Transverse colon (tissue), 4 donors: ENCODE results near the gene CBX6. TPM values are rescaled to one million over a fixed set of nuclear protein-coding genes. Genes with fewer than 3 reads are reported as not detected.

Experiments
- DNase-seq: peaks from one replicate; pipeline ENCODE4 v3.0.0-alpha.2; 2019
- H3K27ac ChIP-seq, 4 donors: fragments of 200-600 bp; sonication (generic); 2 replicates each; pipeline ENCODE4 v1.5.1; 2016 to 2018; ENCODE audit warnings: inconsistent platforms in 4 of 4
- H3K27me3 ChIP-seq: fragments of 200-600 bp; sonication (generic); 2 replicates; pipeline ENCODE4 v1.5.1; 2017; ENCODE audit warnings: inconsistent platforms
- H3K36me3 ChIP-seq, 4 donors: fragments of 200-600 bp; sonication (generic); 2 replicates each; pipeline ENCODE4 v1.5.1; 2017 to 2019; ENCODE audit warnings: inconsistent platforms in 4 of 4
- H3K4me1 ChIP-seq, 4 donors: fragments of 200-600 bp; sonication (generic); 2 replicates each; pipeline ENCODE4 v1.5.1; 2017 to 2020; ENCODE audit warnings: inconsistent platforms in 4 of 4
- H3K4me3 ChIP-seq, 4 donors: fragments of 200-600 bp; sonication (generic); 1 replicate in 1 of 4; 2 replicates in 3 of 4; pipeline versions ENCODE4 v1.5.1 to v1.6.1; 2017 to 2019; ENCODE audit warnings: inconsistent platforms in 4 of 4
- H3K9me3 ChIP-seq, 2 donors: fragments of 200-600 bp; sonication (generic); 2 replicates each; pipeline ENCODE4 v1.5.1; 2017 to 2019; ENCODE audit warnings: inconsistent platforms in 2 of 2
- EP300 ChIP-seq: sonication (generic); formaldehyde crosslinking; IDR thresholded peaks from one replicate; pipeline ENCODE4 v1.6.1; 2017; ENCODE audit warnings: antibody characterized with exemption, low read depth
- POLR2A ChIP-seq: fragments of 450-650 bp; IDR thresholded peaks from one replicate; pipeline ENCODE4 v1.6.1; 2016; ENCODE audit warnings: antibody characterized with exemption, mild to moderate bottlenecking, moderate library complexity
- POLR2AphosphoS5 ChIP-seq, 3 donors: sonication (generic); formaldehyde crosslinking; IDR thresholded peaks; one replicate each; pipeline ENCODE4 v1.6.1; 2016; ENCODE audit warnings: antibody characterized with exemption in 3 of 3
- WGBS, 2 donors: methylation state at CpG; one replicate each; pipeline ENCODE4 v1.1.5; 2018; ENCODE audit warnings: low coverage in 1 of 2; 5-methylcytosine and 5-hydroxymethylcytosine counted together
- in situ Hi-C, 4 donors: fragments of 200-750 bp; cut with MboI; loops; one replicate each; pipeline versions ENCODE4 v1.15.0 to v1.15.1; 2017; ENCODE audit warnings: low sequenced_read_pairs in 3 of 4, low pct_ligation_motif_present in 1 of 4, low pct_unique_long_range_greater_than_20kb in 1 of 4
- intact Hi-C: fragments of 100-400 bp; cut with DNase I; formaldehyde crosslinking; loops from one replicate; pipeline ENCODE4 v1.15.1; 2023; ENCODE audit warnings: low total_unique reads
- total RNA-seq, 4 donors: library from RNA; depleted of rRNA; stranded (reverse); fragments of >200 nt; gene quantifications; one replicate each; pipeline ENCODE4 v1.1.0, GENCODE V29; 2016
- TF ChIP-seq, protein P1 (sequence below), 5 experiments: fragments of 200-600 bp in 3 of 5; fragments of 450-650 bp in 2 of 5; sonication (generic) in 3 of 5; IDR thresholded peaks; 1 replicate in 2 of 5; 2 replicates in 3 of 5; pipeline ENCODE4 v1.5.1; 2016 to 2017; ENCODE audit warnings: antibody characterized with exemption in 5 of 5, inconsistent platforms in 3 of 5, mild to moderate bottlenecking in 2 of 5, moderate library complexity in 1 of 5

CBX6 gene
- total RNA-seq, 4 donors from 2014 or later: 14.5 to 42.6 (median 22.1) TPM

DNA sequence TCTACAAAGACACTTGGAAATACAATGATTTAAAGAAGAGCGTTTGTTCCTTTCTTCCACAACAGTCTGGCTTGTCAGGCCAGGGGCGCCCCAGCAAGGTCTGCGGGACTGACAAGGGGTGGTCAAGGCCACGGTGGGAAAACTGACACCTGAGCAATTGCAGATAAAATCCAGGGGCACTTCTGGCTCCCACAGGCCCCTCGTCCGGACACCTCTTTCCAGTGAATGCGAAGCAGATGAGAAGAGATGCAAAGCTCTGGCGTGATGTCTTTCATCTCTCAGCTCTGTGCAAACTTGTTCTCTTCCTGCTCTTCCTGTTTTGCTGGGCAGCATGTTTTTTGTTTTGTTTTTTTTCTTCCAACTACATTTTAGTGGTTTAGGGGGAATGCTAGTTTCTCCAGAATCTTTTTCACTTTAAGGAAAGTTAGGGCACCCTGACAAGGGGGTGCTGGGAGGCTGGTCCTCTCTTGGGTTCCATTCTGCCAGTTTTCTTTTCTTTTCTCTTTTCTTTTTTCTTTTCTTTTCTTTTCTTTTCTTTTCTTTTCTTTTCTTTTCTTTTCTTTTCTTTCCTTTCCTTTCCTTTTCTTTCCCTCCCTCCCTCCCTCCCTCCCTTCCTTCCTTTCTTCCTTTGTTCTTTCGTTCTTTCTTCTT lies 11.1 kb upstream of the CBX6 start:
- no peak overlapping the region for H3K4me3 ChIP-seq
- TF ChIP-seq EP300: no peak
- no peak for TF ChIP-seq POLR2A
- TF ChIP-seq, protein P1, sequence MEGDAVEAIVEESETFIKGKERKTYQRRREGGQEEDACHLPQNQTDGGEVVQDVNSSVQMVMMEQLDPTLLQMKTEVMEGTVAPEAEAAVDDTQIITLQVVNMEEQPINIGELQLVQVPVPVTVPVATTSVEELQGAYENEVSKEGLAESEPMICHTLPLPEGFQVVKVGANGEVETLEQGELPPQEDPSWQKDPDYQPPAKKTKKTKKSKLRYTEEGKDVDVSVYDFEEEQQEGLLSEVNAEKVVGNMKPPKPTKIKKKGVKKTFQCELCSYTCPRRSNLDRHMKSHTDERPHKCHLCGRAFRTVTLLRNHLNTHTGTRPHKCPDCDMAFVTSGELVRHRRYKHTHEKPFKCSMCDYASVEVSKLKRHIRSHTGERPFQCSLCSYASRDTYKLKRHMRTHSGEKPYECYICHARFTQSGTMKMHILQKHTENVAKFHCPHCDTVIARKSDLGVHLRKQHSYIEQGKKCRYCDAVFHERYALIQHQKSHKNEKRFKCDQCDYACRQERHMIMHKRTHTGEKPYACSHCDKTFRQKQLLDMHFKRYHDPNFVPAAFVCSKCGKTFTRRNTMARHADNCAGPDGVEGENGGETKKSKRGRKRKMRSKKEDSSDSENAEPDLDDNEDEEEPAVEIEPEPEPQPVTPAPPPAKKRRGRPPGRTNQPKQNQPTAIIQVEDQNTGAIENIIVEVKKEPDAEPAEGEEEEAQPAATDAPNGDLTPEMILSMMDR (IDR thresholded peaks at IDR 0.05): no peak
- TF ChIP-seq POLR2AphosphoS5 (IDR thresholded peaks at IDR 0.05): no peak
- peaks cover 11 to 24% (median 15%) of the 10 kb centered on the region in 4 donors for H3K4me1 ChIP-seq
- H3K27me3 ChIP-seq: no peaks in the 10 kb centered on the region
- no peaks in the 10 kb centered on the region for H3K9me3 ChIP-seq
- WGBS, 2 donors: 50 to 56% methylated on average over 5 to 9 of the region's 9 CpGs
- in situ Hi-C loops (no loop called here), intact Hi-C loops (no loop called here)
- H3K27ac ChIP-seq: peak overlapping the region; percentile 75 to 89 (median 84)
- DNase-seq: no peak
- H3K36me3 ChIP-seq: no peaks in the 10 kb centered on the region

DNA sequence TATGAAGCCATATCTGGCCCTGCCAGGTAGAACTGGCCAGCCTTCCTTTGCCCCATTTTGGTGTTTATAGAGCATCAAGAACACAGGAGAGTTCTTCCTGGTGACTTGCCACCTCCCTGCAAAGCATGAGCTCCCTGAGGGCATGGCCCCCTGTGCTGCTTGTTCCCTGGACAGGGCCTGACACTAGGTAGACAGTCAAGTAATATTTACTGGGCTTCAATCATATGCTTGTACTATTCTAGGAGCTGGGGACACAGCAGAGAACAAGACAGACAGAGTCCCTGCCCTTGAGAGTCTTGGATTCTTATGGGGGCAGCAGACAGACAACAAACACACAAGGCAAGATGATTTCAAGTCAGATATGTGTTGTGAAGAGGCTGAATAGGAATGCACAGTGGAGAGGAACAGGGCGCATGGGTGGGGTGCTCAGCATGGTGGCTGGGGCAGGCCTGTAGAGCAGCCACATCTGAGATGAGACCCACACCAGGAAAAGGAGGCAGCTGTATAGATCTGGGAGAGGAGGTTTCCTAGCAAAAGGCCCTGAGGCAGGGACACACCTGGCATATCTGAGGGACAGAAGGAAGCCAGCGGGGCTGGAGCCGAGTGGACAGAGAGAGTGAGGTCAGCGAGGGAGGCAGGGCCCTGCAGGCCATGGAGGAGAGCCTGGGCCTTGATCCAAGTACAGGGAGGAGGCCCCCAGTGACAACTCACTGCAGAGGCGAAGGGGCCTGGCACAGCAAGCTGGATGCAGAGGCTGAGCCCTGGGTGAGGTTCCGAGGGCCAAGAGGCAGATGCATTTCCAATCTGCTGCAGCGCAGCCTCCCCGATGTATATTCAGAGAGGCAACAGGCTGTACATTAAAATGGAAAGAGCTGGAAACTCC lies 10.2 kb upstream of the CBX6 start:
- H3K9me3 ChIP-seq: no peaks in the 10 kb centered on the region
- no peak overlapping the region for H3K4me3 ChIP-seq
- TF ChIP-seq POLR2A (no peak), POLR2AphosphoS5 (IDR thresholded peaks at IDR 0.05) (no peak), EP300 (no peak)
- TF ChIP-seq, protein P1 (IDR thresholded peaks at IDR 0.05): no peak
- no peaks in the 10 kb centered on the region for H3K27me3 ChIP-seq
- no peaks in the 10 kb centered on the region for H3K36me3 ChIP-seq
- H3K4me1 ChIP-seq: peaks cover 11 to 24% (median 15%) of the 10 kb centered on the region in 4 donors
- peak overlapping the region; percentile 75 to 89 (median 84) for H3K27ac ChIP-seq
- WGBS, 2 donors: 62% methylated on average over 8 of the region's 8 CpGs; no CpG with 5 or more reads in 1 of the 2 donors
- DNase-seq: no peak
- in situ Hi-C loops (no loop called here), intact Hi-C loops (no loop called here)

DNA sequence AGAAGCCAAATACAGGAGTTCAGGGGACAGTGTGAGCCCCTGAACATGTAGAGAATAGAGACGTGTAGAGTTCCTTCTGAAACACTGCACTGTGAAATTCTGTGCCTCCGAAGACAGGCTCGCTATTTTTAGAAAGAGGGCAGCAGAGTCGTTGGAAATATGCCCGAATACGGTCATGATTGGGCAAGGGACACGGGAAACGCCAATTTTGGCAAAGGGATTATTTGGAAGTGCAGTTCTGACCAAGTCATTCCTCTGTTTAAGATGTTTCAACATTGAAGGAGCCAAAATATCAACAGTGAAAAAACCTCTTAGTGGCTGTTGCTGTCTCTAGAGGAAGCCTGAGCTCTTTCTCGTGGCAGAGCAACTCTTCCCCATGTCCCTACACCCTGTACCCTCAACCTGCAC lies 9.5 kb upstream of the CBX6 start:
- H3K4me3 ChIP-seq: no peak overlapping the region
- no peaks in the 10 kb centered on the region for H3K9me3 ChIP-seq
- H3K4me1 ChIP-seq: peaks cover 11 to 24% (median 15%) of the 10 kb centered on the region in 4 donors
- 44 to 62% methylated on average over 3 to 9 of the region's 9 CpGs for WGBS, 2 donors
- H3K36me3 ChIP-seq: no peaks in the 10 kb centered on the region
- H3K27me3 ChIP-seq: no peaks in the 10 kb centered on the region
- no peak for TF ChIP-seq POLR2A
- peak; percentile 35 to 73 (median 61) for TF ChIP-seq POLR2AphosphoS5 (IDR thresholded peaks at IDR 0.05)
- peak overlapping the region; percentile 75 to 89 (median 84) for H3K27ac ChIP-seq
- in situ Hi-C loops (no loop called here), intact Hi-C loops (no loop called here)
- peak; percentile 54 for DNase-seq

DNA sequence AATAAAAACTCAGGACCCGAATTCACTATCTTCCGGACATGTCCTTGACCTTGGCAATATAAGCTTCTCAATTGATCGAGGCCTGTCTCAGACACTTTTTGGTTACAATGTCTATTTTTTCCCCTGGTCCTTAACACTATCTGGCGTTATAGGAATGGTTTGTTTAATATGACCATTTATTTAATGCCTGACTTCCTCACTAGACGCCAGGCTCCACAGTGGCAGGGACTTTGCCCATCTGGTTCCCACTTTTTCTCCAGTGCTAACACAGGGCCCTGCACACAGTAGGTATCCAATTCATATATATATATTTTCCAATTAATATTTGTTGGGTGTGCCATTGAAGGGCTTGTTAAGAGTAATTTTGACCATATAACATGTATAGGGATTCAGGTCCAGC lies 7.9 kb upstream of the CBX6 start:
- H3K9me3 ChIP-seq: no peaks in the 10 kb centered on the region
- peaks cover 11 to 24% (median 15%) of the 10 kb centered on the region in 4 donors for H3K4me1 ChIP-seq
- intact Hi-C loops (no loop called here), in situ Hi-C loops (loop anchor here (10.0 kb wide), 2 partner anchors 125 to 245 kb away; no protein-coding TSS in a partner anchor)
- no peak for DNase-seq
- TF ChIP-seq, protein P1 (IDR thresholded peaks at IDR 0.05): no peak
- TF ChIP-seq POLR2AphosphoS5 (IDR thresholded peaks at IDR 0.05) (no peak), POLR2A (no peak), EP300 (no peak)
- H3K27ac ChIP-seq: peak overlapping the region in 1 of 4 donors; percentile 84
- H3K36me3 ChIP-seq: no peaks in the 10 kb centered on the region
- WGBS, 2 donors: 67 to 86% methylated on average over 5 of the region's 5 CpGs
- no peak overlapping the region for H3K4me3 ChIP-seq
- peaks cover 2% of the 10 kb centered on the region for H3K27me3 ChIP-seq
